GM19328 (cell line): ENCODE measurements around the gene ENG.

ENCODE experiments used
- ATAC-seq: cut with Tn5 transposase; IDR thresholded peaks from one replicate; pipeline ENCODE4 v1.9.1; 2021; ENCODE audit warnings: mild to moderate bottlenecking, moderate library complexity; ENCODE audit not compliant: unreplicated experiment

The ENG gene

GRCh38 chr9:127816362-127816725 lies 38.1 kb downstream of the ENG start:
- ATAC-seq = no peak

- ATAC-seq = no peak
These were observed 38.7 kb downstream of the ENG start for GRCh38 chr9:127815512-127816361.

GRCh38 chr9:127814619-127815511 lies 39.6 kb downstream of the ENG start:
- no peak for ATAC-seq

GRCh38 chr9:127813686-127814226 lies 40.7 kb downstream of the ENG start:
- ATAC-seq = no peak

GRCh38 chr9:127812936-127813675 lies 41.4 kb downstream of the ENG start:
- no peak for ATAC-seq

- no peak for ATAC-seq
These were observed 42.4 kb downstream of the ENG start for GRCh38 chr9:127812011-127812410.

- ATAC-seq = no peak
These were observed 43.9 kb downstream of the ENG start for GRCh38 chr9:127810378-127811187.

- no peak for ATAC-seq
These were observed 44.7 kb downstream of the ENG start for GRCh38 chr9:127809540-127810377.

GRCh38 chr9:127809002-127809539 lies 45.4 kb downstream of the ENG start:
- ATAC-seq = no peak

GRCh38 chr9:127808347-127809001 lies 46.0 kb downstream of the ENG start:
- no peak for ATAC-seq

GRCh38 chr9:127806871-127807270 lies 47.6 kb downstream of the ENG start:
- no peak for ATAC-seq

- ATAC-seq = no peak
These were observed 48.8 kb downstream of the ENG start for GRCh38 chr9:127805620-127806019.

GRCh38 chr9:127803507-127804352 lies 50.7 kb downstream of the ENG start:
- ATAC-seq = no peak

- ATAC-seq = peak; percentile 68
These were observed 51.6 kb downstream of the ENG start, which contains the start of gene FPGS for GRCh38 chr9:127802576-127803443. FPGS (plus strand) TSS chr9:127802882; CDS start chr9:127802925, 43 bp downstream.

- ATAC-seq = no peak
These were observed 52.4 kb downstream of the ENG start for GRCh38 chr9:127801955-127802575.

- ATAC-seq = no peak
These were observed 57.5 kb downstream of the ENG start for GRCh38 chr9:127796852-127797370.
